IMR-90 (cell line): Measurements from ENCODE around the gene TRAP1. TPM values are rescaled to one million over a fixed set of nuclear protein-coding genes. Genes with fewer than 3 reads are reported as not detected.

Experiments used
- ATAC-seq: fragments of 200-7000 bp; cut with Tn5 transposase; 2 replicates; pipeline ENCODE4 v1.9.1; 2020; ENCODE audit warnings: low read depth, mild to moderate bottlenecking, moderate library complexity
- BruUV-seq: library from RNA; stranded (reverse); fragments of 400-500 nt; replicated peaks from 2 replicates; lab custom pipeline; 2021; lab: Mats Ljungman, UMichigan
- CTCF ChIA-PET: fragments of 300-600 bp; formaldehyde crosslinking; extraction: SDS; loops from one replicate; lab custom pipeline; 2021; ENCODE audit warnings: antibody characterized with exemption; lab: Yijun Ruan, JAX
- POLR2A ChIA-PET: fragments of 300-600 bp; sonication (Branson Sonifier 250); formaldehyde crosslinking; loops from one replicate; lab custom pipeline; 2022; ENCODE audit warnings: antibody characterized with exemption; ENCODE audit not compliant: unreplicated experiment; lab: Charles Lee
- DNase-seq: peaks from one replicate; pipeline ENCODE4 v3.0.0; 2013
- H2AFZ ChIP-seq: replicated peaks from 2 replicates; pipeline ENCODE3; 2013; ENCODE audit warnings: low read length, mild to moderate bottlenecking; ENCODE audit not compliant: poor library complexity
- H2AK5ac ChIP-seq: 2 replicates; pipeline ENCODE4 v1.6.1; 2013; ENCODE audit warnings: low read depth, low read length, inconsistent platforms
- H2AK9ac ChIP-seq: replicated peaks from 2 replicates; pipeline ENCODE3; 2013; ENCODE audit warnings: mild to moderate bottlenecking, low read depth, low read length, moderate library complexity; ENCODE audit not compliant: poor library complexity
- H2BK120ac ChIP-seq: 2 replicates; pipeline ENCODE4 v1.6.1; 2013; ENCODE audit warnings: low read depth, low read length, inconsistent platforms
- H2BK15ac ChIP-seq: 3 replicates; pipeline ENCODE4 v1.6.1; 2013; ENCODE audit warnings: low read depth, low read length, inconsistent platforms
- H2BK20ac ChIP-seq: 2 replicates; pipeline ENCODE4 v1.6.1; 2013; ENCODE audit warnings: low read depth, mild to moderate bottlenecking, inconsistent platforms, low read length, moderate library complexity
- H2BK5ac ChIP-seq: 2 replicates; pipeline ENCODE4 v1.6.1; 2013; ENCODE audit warnings: mild to moderate bottlenecking, low read depth, low read length, inconsistent platforms; ENCODE audit not compliant: poor library complexity, severe bottlenecking
- H3K14ac ChIP-seq: replicated peaks from 2 replicates; pipeline ENCODE4 v1.6.1; 2013; ENCODE audit warnings: low read depth, low read length, inconsistent platforms
- H3K18ac ChIP-seq: 2 replicates; pipeline ENCODE4 v1.6.1; 2013; ENCODE audit warnings: low read depth, low read length, control low read depth
- H3K23ac ChIP-seq: 2 replicates; pipeline ENCODE4 v1.6.1; 2013; ENCODE audit warnings: low read depth, low read length, inconsistent platforms
- H3K27ac ChIP-seq: 2 replicates; pipeline ENCODE4 v1.5.1; 2013; ENCODE audit warnings: mild to moderate bottlenecking, control low read depth, low read length; ENCODE audit not compliant: insufficient read depth
- H3K27me3 ChIP-seq: 2 replicates; pipeline ENCODE4 v1.6.1; 2013; ENCODE audit warnings: low read length; ENCODE audit not compliant: control insufficient read depth, insufficient read depth
- H3K36me3 ChIP-seq: 2 replicates; pipeline ENCODE4 v1.6.1; 2013; ENCODE audit warnings: low read length, mixed read lengths; ENCODE audit not compliant: control insufficient read depth, insufficient read depth
- H3K4ac ChIP-seq: 2 replicates; pipeline ENCODE4 v1.6.1; 2013; ENCODE audit warnings: low read depth, low read length, inconsistent platforms
- H3K4me1 ChIP-seq: 2 replicates; pipeline ENCODE4 v1.6.1; 2013; ENCODE audit warnings: low read length, mixed read lengths; ENCODE audit not compliant: control insufficient read depth, insufficient read depth
- H3K4me2 ChIP-seq: 2 replicates; pipeline ENCODE4 v1.6.1; 2013; ENCODE audit warnings: low read depth, mild to moderate bottlenecking, control low read depth, low read length, moderate library complexity
- H3K4me3 ChIP-seq: 2 replicates; pipeline ENCODE4 v1.5.1; 2013; ENCODE audit warnings: low read depth, mild to moderate bottlenecking, control low read depth, low read length, moderate library complexity; ENCODE audit not compliant: insufficient read depth
- H3K56ac ChIP-seq: 2 replicates; pipeline ENCODE4 v1.6.1; 2013; ENCODE audit warnings: low read length, inconsistent platforms; ENCODE audit not compliant: insufficient read depth; ENCODE audit errors: extremely low read depth
- H3K79me1 ChIP-seq, 2 experiments: 2 replicates each; pipeline ENCODE4 v1.6.1; 2013; ENCODE audit warnings: low read length in 2 of 2, inconsistent platforms in 1 of 2, low read depth in 1 of 2
- H3K9ac ChIP-seq: 2 replicates; pipeline ENCODE4 v1.6.1; 2013; ENCODE audit warnings: low read depth, low read length, control low read depth
- H3K9me1 ChIP-seq: 2 replicates; pipeline ENCODE4 v1.6.1; 2013; ENCODE audit warnings: low read length, inconsistent platforms; ENCODE audit not compliant: insufficient read depth
- H3K9me3 ChIP-seq: 2 replicates; pipeline ENCODE4 v1.6.1; 2013; ENCODE audit warnings: low read length; ENCODE audit not compliant: control insufficient read depth, insufficient read depth
- H4K20me1 ChIP-seq: 2 replicates; pipeline ENCODE4 v1.6.1; 2013; ENCODE audit warnings: low read length, inconsistent platforms; ENCODE audit not compliant: insufficient read depth
- H4K5ac ChIP-seq: 2 replicates; pipeline ENCODE4 v1.6.1; 2013; ENCODE audit warnings: mild to moderate bottlenecking, low read depth, low read length, control low read depth
- H4K8ac ChIP-seq, 2 experiments: 2 replicates each; pipeline ENCODE4 v1.6.1; 2013; ENCODE audit warnings: low read depth in 2 of 2, low read length in 2 of 2, control low read depth in 1 of 2, inconsistent platforms in 1 of 2
- H4K91ac ChIP-seq: 2 replicates; pipeline ENCODE4 v1.6.1; 2013; ENCODE audit warnings: low read depth, low read length, inconsistent platforms; ENCODE audit not compliant: insufficient read depth
- FOS ChIP-seq: fragments of 150-350 bp; IDR thresholded peaks from 2 replicates; pipeline ENCODE4 v1.6.1; 2016; ENCODE audit warnings: low read depth, low read length
- MAFK ChIP-seq: IDR thresholded peaks from 2 replicates; pipeline ENCODE4 v1.6.1; 2012; ENCODE audit warnings: low read depth, low read length, improper control_type of control experiment
- MAZ ChIP-seq: IDR thresholded peaks from 2 replicates; pipeline ENCODE4 v1.6.1; 2012; ENCODE audit warnings: low read depth, mild to moderate bottlenecking, low read length, improper control_type of control experiment, moderate library complexity, borderline replicate concordance
- MXI1 ChIP-seq: IDR thresholded peaks from 2 replicates; pipeline ENCODE4 v1.6.1; 2012; ENCODE audit warnings: low read depth, mild to moderate bottlenecking, low read length, moderate library complexity, borderline replicate concordance
- NFE2L2 ChIP-seq: fragments of 150-350 bp; IDR thresholded peaks from 2 replicates; pipeline ENCODE4 v1.6.1; 2016; ENCODE audit warnings: low read depth, mild to moderate bottlenecking, low read length
- POLR2A ChIP-seq: IDR thresholded peaks from 2 replicates; pipeline ENCODE4 v1.6.1; 2012; ENCODE audit warnings: mild to moderate bottlenecking, low read depth, low read length
- RAD21 ChIP-seq: IDR thresholded peaks from 2 replicates; pipeline ENCODE4 v1.6.1; 2012; ENCODE audit warnings: low read length, improper control_type of control experiment
- RCOR1 ChIP-seq: IDR thresholded peaks from 2 replicates; pipeline ENCODE4 v1.6.1; 2012; ENCODE audit warnings: mild to moderate bottlenecking, low read length, improper control_type of control experiment; ENCODE audit not compliant: insufficient replicate concordance
- RFX5 ChIP-seq: IDR thresholded peaks from 2 replicates; pipeline ENCODE4 v1.8.0; 2012; ENCODE audit warnings: low read depth, mild to moderate bottlenecking, low read length, moderate library complexity
- SMC3 ChIP-seq: fragments of 150-350 bp; IDR thresholded peaks from 2 replicates; pipeline ENCODE4 v1.6.1; 2016; ENCODE audit warnings: low read depth, mild to moderate bottlenecking, antibody characterized with exemption, low read length, moderate library complexity
- WGBS, 2 experiments: methylation state at CpG; one replicate each; pipeline versions ENCODE4 v1.1.5 to v1.1.7; 2013; ENCODE audit warnings: missing lambda C conversion rate in 2 of 2; ENCODE audit not compliant: insufficient read length in 1 of 2; ENCODE audit errors: extremely low coverage in 2 of 2; 5-methylcytosine and 5-hydroxymethylcytosine counted together
- dilution Hi-C: fragments of 300-500 bp; cut with HindIII; formaldehyde crosslinking; loops from one replicate; pipeline ENCODE4 v1.14.3; 2018; ENCODE audit warnings: low sequenced_read_pairs; ENCODE audit not compliant: unreplicated experiment
- in situ Hi-C: fragments of 300-500 bp; cut with MboI; formaldehyde crosslinking; loops from 3 replicates; pipeline ENCODE4 v1.14.3; 2019; ENCODE audit warnings: low sequenced_read_pairs, inconsistent platforms, mixed read lengths
- intact Hi-C: fragments of 100-400 bp; cut with micrococcal nuclease; formaldehyde crosslinking; loops from 2 replicates; pipeline ENCODE4 v1.10.0; 2022
- polyA plus RNA-seq, 3 experiments: library from polyadenylated mRNA; depleted of rRNA; stranded (reverse); fragments of >200 nt; gene quantifications; 2 replicates each; pipeline ENCODE4 v1.2.3, GENCODE V29; 2012; ENCODE audit warnings: low replicate concordance in 1 of 3
- total RNA-seq: library from RNA; depleted of rRNA; stranded (reverse); fragments of >200 nt; gene quantifications from 2 replicates; pipeline ENCODE4 v1.2.3, GENCODE V29; 2012
- TF ChIP-seq, protein P1 (sequence below): fragments of 150-350 bp; IDR thresholded peaks from 2 replicates; pipeline ENCODE4 v1.6.1; 2017; ENCODE audit warnings: mild to moderate bottlenecking, antibody characterized with exemption, low read length, low read depth
- TF ChIP-seq, protein P2 (sequence below): fragments of 150-350 bp; IDR thresholded peaks from 2 replicates; pipeline ENCODE4 v1.6.1; 2016; ENCODE audit warnings: low read depth, mild to moderate bottlenecking, low read length, moderate library complexity, borderline replicate concordance

TRAP1 gene
- total and polyA plus RNA-seq, 2 of the 4 experiments (the other 2 are of a cell fraction): 139 to 145 TPM

DNA sequence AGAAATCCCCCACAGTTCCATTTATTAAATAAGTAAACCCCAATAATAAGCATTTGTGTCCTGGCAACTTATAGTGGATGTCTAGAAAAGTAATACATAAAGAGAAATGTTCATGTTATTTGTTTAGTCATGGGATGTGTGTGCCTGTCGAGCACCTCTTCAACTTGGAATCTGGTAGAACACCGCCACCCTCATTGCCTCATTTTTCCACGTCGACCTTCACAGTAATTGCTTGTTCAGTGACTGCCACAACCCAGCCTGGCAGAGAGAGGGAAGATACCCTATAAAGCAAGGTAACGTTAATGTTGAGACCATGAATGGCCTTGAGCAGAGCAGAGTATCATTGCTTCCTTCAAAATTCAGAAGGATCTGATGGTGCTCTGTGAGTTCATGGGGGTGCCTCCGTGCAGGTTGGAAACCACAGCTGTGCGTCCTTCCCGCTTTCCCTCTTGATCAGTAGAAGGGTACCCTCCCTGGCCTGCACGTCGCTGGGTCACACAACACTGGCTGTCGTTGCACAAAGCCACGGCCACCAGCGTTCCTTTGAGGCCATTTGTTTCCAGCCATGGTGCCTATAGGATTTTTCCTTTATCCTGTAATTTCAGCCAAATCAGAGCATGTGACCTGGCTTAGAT is 66.6 kb downstream of the TRAP1 start:
- no peaks in the 10 kb centered on the region for H3K9me3 ChIP-seq
- no peak overlapping the region for H2BK5ac ChIP-seq
- no peak overlapping the region for H2AFZ ChIP-seq
- H2AK5ac ChIP-seq: no peak overlapping the region
- peaks cover 17% of the 10 kb centered on the region for H3K9me1 ChIP-seq
- intact Hi-C loops (no loop called here), dilution Hi-C loops (no loop called here), in situ Hi-C loops (no loop called here)
- H3K23ac ChIP-seq: no peak overlapping the region
- H3K36me3 ChIP-seq: peaks cover 27% of the 10 kb centered on the region
- no peak overlapping the region for H3K9ac ChIP-seq
- ChIA-PET CTCF (no interaction called here), POLR2A (no interaction called here)
- no peak overlapping the region for H3K4me2 ChIP-seq
- H4K91ac ChIP-seq: no peak overlapping the region
- H2BK15ac ChIP-seq: no peak overlapping the region
- H3K4ac ChIP-seq: no peak overlapping the region
- H2BK120ac ChIP-seq: no peak overlapping the region
- TF ChIP-seq RCOR1 (no peak), MAZ (no peak), MAFK (no peak), POLR2A (no peak), NFE2L2 (no peak), FOS (no peak), RAD21 (no peak), RFX5 (no peak), SMC3 (no peak), MXI1 (no peak)
- TF ChIP-seq, protein P1, sequence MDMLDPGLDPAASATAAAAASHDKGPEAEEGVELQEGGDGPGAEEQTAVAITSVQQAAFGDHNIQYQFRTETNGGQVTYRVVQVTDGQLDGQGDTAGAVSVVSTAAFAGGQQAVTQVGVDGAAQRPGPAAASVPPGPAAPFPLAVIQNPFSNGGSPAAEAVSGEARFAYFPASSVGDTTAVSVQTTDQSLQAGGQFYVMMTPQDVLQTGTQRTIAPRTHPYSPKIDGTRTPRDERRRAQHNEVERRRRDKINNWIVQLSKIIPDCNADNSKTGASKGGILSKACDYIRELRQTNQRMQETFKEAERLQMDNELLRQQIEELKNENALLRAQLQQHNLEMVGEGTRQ: no peak
- TF ChIP-seq, protein P2, sequence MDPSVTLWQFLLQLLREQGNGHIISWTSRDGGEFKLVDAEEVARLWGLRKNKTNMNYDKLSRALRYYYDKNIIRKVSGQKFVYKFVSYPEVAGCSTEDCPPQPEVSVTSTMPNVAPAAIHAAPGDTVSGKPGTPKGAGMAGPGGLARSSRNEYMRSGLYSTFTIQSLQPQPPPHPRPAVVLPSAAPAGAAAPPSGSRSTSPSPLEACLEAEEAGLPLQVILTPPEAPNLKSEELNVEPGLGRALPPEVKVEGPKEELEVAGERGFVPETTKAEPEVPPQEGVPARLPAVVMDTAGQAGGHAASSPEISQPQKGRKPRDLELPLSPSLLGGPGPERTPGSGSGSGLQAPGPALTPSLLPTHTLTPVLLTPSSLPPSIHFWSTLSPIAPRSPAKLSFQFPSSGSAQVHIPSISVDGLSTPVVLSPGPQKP: no peak
- no peak overlapping the region for H3K56ac ChIP-seq
- no peak overlapping the region for H4K5ac ChIP-seq
- DNase-seq (no peak), ATAC-seq (no peak)
- peaks cover 0 to 9% of the 10 kb centered on the region in 2 experiments; a peak in 2 of 4 replicates for H3K79me1 ChIP-seq
- BruUV-seq: no TSS peak
- no peak overlapping the region for H3K14ac ChIP-seq
- no peak overlapping the region for H2BK20ac ChIP-seq
- peaks cover 10% of the 10 kb centered on the region for H4K20me1 ChIP-seq
- peaks cover 4% of the 10 kb centered on the region for H3K4me1 ChIP-seq
- H3K27ac ChIP-seq: no peak overlapping the region
- no peak overlapping the region for H4K8ac ChIP-seq
- H3K27me3 ChIP-seq: no peaks in the 10 kb centered on the region
- H3K18ac ChIP-seq: no peak overlapping the region
- WGBS, 2 experiments: 100% methylated on average over 1 of the region's 13 CpGs; no CpG with 5 or more reads in 1 of the 2 experiments
- H3K4me3 ChIP-seq: no peak overlapping the region
- no peak overlapping the region for H2AK9ac ChIP-seq
